T-helper 1 cell treated with Interleukin-12 subunit alpha and Interleukin-12 subunit beta and Interleukin-4 antibody, amounts not matched to agents 30 μg/mL and 1 μg/mL, for 36 hours (primary cell): ENCODE data around the gene FECH.

Source experiments
- H3K27ac Mint-ChIP-seq: one replicate; pipeline ENCODE4 v1.8.0; 2021; ENCODE audit warnings: mild to moderate bottlenecking, mixed read lengths
- H3K27me3 Mint-ChIP-seq: one replicate; pipeline ENCODE4 v1.8.0; 2021; ENCODE audit warnings: low read depth, mixed read lengths
- H3K36me3 Mint-ChIP-seq: one replicate; pipeline ENCODE4 v1.8.0; 2021; ENCODE audit warnings: low read depth, mixed read lengths
- H3K4me1 Mint-ChIP-seq: one replicate; pipeline ENCODE4 v1.8.0; 2021; ENCODE audit warnings: low read depth, mixed read lengths
- H3K4me3 Mint-ChIP-seq: one replicate; pipeline ENCODE4 v1.8.0; 2021; ENCODE audit warnings: mild to moderate bottlenecking, moderate library complexity, mixed read lengths
- H3K9me3 Mint-ChIP-seq: one replicate; pipeline ENCODE4 v1.8.0; 2021; ENCODE audit warnings: mixed read lengths

FECH gene, protein sequence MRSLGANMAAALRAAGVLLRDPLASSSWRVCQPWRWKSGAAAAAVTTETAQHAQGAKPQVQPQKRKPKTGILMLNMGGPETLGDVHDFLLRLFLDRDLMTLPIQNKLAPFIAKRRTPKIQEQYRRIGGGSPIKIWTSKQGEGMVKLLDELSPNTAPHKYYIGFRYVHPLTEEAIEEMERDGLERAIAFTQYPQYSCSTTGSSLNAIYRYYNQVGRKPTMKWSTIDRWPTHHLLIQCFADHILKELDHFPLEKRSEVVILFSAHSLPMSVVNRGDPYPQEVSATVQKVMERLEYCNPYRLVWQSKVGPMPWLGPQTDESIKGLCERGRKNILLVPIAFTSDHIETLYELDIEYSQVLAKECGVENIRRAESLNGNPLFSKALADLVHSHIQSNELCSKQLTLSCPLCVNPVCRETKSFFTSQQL

DNA sequence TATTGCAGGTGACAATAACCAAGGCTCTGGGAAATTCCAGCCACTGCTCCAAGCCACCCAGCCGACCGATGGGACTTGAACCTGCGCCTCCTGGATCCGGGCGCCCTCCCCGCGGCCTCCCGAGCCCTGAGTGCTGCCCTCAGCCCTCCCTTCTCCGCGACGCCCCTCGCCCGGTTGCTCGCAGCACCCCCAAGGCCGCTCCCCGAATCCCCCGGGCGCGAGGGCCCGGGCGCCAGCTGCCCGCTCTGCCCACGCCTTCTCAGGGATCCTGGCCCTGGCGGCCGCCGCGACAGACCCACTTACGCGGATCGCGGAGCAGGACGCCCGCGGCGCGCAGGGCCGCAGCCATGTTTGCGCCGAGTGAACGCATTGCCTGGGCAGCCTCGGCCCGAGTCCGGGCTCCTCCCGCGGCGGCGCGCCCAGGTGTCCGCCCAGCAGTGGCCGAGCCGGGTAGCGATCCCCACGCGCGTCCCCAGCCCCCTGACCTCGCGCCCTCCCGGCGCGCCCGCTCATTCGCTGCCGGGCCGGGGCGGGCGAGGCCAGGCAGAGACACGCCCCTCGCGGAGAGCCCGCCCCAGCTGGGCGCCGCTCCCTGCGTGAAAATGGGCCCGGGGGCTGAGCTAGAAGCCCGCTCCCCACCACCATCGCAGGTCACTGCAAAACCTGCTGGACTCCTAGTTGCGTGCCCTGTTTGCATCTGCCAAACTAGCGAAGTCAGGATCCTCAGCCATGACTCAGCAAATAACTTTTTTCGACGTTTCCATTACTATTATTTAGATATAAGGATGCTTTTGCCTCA is at the start of gene FECH:
FECH (minus strand) TSS at position 452 of the 799 bp plus-strand sequence; CDS start at position 370, 82 bp downstream.
- Mint-ChIP-seq H3K9me3 (no peaks in the 10 kb centered on the region), H3K27me3 (no peaks in the 10 kb centered on the region), H3K4me3 (peak within 1 kb of the TSS; percentile 86), H3K27ac (peak within 1 kb of the TSS; percentile 79), H3K4me1 (peaks cover 14% of the 10 kb centered on the region), H3K36me3 (peaks cover 6% of the 10 kb centered on the region)

DNA sequence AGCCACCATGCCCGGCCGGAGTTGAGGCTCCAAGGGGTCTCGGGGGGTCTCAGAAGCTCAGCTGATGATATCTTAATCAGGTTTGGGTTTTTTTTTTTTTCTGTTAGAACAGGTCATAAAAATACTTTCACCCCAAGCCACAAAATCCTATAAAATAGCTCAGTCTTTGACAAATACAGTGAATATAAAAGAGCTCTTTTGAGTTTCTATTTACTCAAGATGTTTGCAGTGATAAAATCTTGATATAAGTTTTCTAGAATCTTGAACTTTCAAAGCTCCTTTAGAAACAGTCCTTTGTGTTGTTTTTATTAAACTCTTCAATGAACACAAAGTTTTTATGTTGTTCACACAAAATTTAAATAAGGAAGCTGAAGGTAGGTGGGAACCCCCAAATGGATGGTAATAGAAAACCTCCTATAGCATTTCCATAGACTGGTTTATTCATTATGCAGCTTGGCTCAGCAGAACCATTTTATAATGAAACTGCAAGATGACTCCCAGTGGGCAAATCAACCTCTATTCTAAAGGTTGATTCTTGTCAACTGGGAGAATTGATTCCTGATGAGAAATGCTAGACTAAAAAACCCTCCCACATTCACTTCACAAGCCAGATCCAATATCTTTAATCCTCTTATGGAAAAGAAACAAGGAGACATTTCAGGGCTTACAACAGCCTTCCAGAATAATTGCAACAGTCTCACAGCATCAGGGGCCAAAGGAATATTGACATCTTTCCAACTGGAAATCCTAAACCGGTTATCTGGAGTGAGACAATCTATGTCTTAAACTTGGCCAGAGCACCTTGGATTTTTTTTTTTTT is 48.7 kb upstream of the FECH start:
- Mint-ChIP-seq H3K4me3 (no peak overlapping the region), H3K36me3 (peaks cover 4% of the 10 kb centered on the region), H3K4me1 (peaks cover 10% of the 10 kb centered on the region), H3K9me3 (no peaks in the 10 kb centered on the region), H3K27ac (no peak overlapping the region), H3K27me3 (no peaks in the 10 kb centered on the region)

DNA sequence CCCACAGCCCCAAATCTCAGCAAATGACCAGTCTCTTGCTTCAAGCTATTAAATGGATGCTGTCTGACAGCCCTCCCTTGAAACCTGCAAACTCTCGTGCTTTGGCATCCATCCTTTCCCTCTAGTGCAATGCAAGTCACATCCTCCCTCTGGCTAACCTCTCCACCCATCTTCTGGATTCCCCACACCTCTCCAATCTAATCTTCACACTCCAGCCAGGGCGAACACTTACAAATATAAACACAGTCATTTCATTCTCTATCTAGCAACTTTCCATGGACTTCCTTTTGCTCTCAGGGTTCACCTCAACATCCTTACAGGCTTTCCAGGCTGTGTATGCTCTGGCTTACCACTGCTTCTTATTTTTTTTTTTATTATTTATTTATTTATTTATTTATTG is 45.2 kb upstream of the FECH start:
- H3K4me1 Mint-ChIP-seq, result peaks cover 14% of the 10 kb centered on the region
- H3K27ac Mint-ChIP-seq, result peak overlapping the region; percentile 4
- peak overlapping the region; percentile 71 for H3K4me3 Mint-ChIP-seq
- peaks cover 4% of the 10 kb centered on the region for H3K36me3 Mint-ChIP-seq
- H3K9me3 Mint-ChIP-seq, result no peaks in the 10 kb centered on the region
- no peaks in the 10 kb centered on the region for H3K27me3 Mint-ChIP-seq

DNA sequence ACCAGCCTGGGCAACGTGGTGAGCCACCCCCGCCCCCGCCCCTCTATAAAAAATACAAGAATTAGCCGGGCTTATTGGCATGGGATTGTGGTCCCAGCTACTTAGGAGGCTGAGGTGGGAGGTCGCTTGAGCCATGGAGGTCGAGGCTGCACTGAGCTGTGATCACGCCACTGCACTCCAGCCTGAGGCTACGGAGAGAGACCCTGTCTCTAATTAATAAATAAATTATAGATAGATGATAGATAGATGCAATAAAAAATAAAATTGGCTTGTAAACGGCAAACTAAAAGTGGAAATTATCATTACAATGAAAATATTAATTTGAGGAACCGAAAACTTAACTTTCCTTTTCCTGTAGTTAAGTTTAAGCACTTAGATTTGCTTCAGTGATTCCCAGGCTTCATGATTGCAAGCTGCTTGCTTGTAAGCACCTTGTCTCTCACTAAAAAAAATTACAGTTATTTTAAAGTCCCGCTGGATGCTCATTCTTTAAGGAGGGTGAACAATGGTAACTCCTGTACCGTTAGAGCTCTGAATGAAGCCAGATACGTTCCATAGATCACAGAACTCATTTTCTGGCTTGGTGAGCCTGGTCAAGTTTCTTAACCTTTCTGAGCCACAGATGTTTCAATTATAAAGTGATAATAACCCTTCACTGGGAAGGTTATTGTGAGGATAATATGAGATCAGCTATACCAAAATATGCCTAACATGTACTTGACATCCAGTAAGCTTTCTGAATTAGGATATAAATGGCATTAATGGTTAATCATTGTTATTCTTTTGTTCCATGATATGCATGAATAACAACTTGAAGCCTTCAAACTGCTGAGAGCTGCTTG is 44.5 kb upstream of the FECH start:
- Mint-ChIP-seq H3K36me3 (peaks cover 4% of the 10 kb centered on the region), H3K4me3 (peak overlapping the region; percentile 97), H3K27me3 (no peaks in the 10 kb centered on the region), H3K9me3 (no peaks in the 10 kb centered on the region), H3K27ac (no peak overlapping the region), H3K4me1 (peaks cover 14% of the 10 kb centered on the region)

DNA sequence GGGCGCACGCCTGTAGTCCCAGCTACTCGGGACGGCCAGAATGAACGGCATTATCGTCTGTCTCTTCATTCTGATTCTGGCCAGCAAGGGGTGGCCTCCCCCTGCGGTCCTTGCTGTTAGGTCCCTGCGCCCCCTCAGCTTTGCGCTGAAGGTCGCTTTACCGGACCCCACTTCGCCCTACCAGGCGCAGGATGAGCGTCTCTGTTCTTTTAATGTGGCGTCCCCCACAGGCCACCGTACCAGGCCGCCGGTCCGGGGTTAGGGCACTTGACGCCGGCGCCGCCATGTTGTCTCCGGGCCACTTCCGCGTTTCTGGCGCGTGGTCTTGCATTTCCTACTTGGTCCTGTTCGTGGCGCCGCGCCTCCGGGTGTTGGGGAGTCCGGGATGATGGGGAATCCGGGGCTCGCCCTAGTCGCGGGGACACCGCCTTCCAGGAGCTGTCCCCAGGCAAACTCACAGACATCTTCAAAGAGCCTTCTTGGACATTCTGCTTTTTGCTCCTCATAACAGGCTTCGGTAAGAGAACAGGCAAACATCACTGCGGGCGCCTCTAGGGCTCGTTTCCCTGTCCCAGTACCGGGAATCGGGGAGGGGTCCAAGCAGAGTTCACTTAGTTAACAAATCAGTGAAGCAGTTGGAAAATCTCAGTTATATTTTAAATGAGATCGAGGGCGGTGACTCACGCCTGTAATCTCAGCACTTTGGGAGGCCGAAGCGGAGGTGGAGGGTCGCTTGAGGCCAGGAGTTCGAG is 43.7 kb upstream of the FECH start:
- Mint-ChIP-seq H3K9me3 (no peaks in the 10 kb centered on the region), H3K4me1 (peaks cover 14% of the 10 kb centered on the region), H3K27me3 (no peaks in the 10 kb centered on the region), H3K36me3 (peaks cover 4% of the 10 kb centered on the region), H3K4me3 (peak overlapping the region; percentile 97), H3K27ac (peak overlapping the region; percentile 97)

DNA sequence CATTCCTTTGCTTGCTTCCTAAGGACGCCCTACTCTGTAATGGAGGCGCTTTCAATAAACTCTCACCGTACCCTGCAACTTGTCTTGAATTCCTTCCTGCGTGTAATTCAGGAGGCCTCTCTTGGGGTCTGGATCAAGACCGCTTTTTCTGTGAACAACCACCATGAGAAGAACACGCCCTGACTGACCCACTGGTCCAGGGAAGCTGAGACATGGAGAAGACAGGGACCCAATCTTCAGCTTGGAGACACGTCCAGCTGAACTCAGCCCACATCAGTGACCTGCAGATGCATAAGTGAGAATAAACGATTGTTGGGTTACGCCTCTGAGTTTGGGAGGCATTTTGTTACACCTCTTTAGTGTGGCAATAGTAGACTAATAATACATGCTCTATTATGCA is 42.9 kb upstream of the FECH start:
- Mint-ChIP-seq H3K36me3 (peaks cover 4% of the 10 kb centered on the region), H3K4me3 (peak overlapping the region; percentile 97), H3K4me1 (peaks cover 14% of the 10 kb centered on the region), H3K27me3 (no peaks in the 10 kb centered on the region), H3K27ac (peak overlapping the region; percentile 97), H3K9me3 (no peaks in the 10 kb centered on the region)

DNA sequence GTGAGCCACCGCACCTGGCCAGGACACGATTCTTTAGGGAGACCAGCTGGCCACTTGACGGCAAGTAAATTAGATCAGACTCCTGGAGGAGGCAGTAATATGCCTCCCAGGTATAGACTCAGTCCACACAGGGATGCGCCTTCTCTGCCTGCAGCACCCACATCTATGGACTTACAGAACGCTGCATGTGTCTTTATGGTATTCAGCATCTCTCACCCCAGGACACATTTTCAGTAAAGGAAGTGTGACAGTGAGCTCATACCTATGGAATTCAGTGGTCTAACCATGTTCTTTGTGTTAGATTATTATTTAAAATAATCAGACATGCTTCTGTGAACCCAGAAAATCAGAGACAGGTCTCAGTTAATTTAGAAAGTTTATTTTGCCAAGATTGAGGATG is 41.0 kb upstream of the FECH start:
- H3K9me3 Mint-ChIP-seq, result no peaks in the 10 kb centered on the region
- no peak overlapping the region for H3K4me3 Mint-ChIP-seq
- H3K36me3 Mint-ChIP-seq, result peaks cover 4% of the 10 kb centered on the region
- peaks cover 15% of the 10 kb centered on the region for H3K4me1 Mint-ChIP-seq
- no peaks in the 10 kb centered on the region for H3K27me3 Mint-ChIP-seq
- H3K27ac Mint-ChIP-seq, result no peak overlapping the region

DNA sequence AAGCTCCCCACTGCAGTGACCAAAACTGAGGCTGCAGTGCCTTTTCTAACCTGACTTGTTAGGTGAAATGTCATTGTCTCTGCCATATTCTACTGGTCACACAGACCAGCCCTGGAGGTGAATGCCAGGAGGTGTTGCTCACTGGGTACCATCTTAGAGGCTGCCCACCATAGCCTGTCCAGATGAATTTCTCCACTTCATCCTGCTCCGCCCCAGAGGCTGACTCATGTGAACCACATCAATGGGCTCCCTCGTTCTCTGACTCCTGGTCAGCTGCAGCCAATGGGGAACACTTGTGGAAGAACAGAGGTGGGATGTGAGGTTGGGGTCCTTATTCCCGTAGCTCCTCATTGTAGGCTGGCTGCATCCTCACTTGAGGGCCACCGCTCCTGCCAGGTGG is 38.5 kb upstream of the FECH start:
- Mint-ChIP-seq H3K4me3 (no peak overlapping the region), H3K4me1 (peaks cover 11% of the 10 kb centered on the region), H3K36me3 (peaks cover 2% of the 10 kb centered on the region), H3K27ac (no peak overlapping the region), H3K27me3 (no peaks in the 10 kb centered on the region), H3K9me3 (no peaks in the 10 kb centered on the region)

DNA sequence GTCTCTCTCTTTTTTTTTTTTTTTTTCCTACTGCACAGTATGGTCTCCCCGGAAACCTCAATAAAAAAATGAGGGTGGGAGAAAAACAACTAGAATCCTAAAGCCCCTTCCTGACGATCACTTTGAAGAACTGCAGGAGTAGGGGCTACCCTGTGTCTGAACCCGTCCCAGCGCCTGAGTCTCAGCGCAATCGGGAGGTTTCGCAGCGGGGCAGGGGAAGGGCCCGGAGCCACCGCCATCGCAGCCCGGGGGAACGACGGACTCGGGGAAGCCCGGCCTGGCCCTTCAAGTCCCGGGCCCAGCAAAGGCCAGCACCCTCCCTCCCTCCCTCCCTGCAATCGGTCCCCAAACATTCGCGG is 34.7 kb upstream of the FECH start:
- no peaks in the 10 kb centered on the region for H3K27me3 Mint-ChIP-seq
- H3K4me3 Mint-ChIP-seq, result peak overlapping the region; percentile 98
- peak overlapping the region; percentile 99 for H3K27ac Mint-ChIP-seq
- peaks cover 8% of the 10 kb centered on the region for H3K36me3 Mint-ChIP-seq
- H3K9me3 Mint-ChIP-seq, result no peaks in the 10 kb centered on the region
- peaks cover 22% of the 10 kb centered on the region for H3K4me1 Mint-ChIP-seq

DNA sequence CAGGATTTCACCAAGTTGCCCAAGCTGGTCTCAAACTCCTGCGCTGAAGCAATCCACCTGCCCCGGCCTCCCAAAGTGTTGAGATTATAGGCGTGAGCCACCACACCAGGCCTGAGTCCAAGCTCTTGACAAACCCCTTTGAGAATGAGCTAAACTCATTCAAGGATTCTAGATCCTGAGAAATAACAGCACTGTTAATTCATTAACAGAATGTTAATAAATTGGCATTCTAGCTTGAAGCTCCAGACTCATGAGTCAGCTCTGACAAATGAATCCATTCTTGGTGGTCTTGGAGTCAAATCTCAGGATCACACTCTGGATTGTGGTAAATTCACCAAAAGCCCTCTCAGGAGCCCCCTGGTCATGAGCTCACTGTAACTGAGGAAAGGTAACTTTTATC is 33.4 kb upstream of the FECH start:
- Mint-ChIP-seq H3K4me3 (no peak overlapping the region), H3K36me3 (peaks cover 14% of the 10 kb centered on the region), H3K27ac (no peak overlapping the region), H3K9me3 (no peaks in the 10 kb centered on the region), H3K4me1 (peaks cover 25% of the 10 kb centered on the region), H3K27me3 (no peaks in the 10 kb centered on the region)

DNA sequence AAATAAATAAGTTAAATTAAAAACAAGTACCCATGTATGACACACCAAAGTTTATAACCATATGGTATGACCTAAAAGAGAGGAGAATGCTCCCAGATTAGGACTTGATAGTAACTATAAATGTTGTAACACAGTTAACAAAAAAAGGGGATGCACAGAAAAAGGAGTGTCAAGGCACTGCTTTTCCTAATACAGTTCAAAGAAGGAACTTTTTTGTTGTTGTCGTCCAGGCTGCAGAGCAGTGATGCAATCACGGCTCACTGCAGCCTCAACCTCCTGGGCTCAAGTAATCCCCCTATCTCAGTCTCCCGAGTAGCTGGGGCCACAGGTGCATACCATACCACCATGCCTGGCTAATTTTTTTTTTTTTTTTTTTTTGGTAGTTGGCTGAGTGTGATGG is 32.4 kb upstream of the FECH start:
- Mint-ChIP-seq H3K27me3 (no peaks in the 10 kb centered on the region), H3K9me3 (no peaks in the 10 kb centered on the region), H3K27ac (no peak overlapping the region), H3K4me1 (peaks cover 25% of the 10 kb centered on the region), H3K4me3 (no peak overlapping the region), H3K36me3 (peaks cover 16% of the 10 kb centered on the region)

DNA sequence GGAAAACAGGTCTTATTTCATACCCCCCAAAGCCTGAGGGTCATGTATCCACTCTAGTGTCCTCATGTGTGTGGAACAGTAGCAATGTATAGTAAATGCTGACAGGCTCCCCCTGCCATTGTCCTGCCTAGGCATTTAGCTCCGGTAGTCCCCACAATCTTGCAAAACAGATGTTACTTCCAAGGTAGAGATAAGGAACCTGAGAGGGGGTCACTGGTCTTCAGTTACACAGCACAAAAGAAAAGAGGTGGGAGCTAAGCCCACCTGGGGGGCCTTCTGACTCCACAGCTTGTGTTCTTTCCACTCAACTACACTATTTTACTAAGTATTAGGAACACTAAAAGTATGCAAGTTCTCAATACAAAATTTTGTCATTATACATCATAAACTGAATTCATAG is 17.4 kb upstream of the FECH start:
- Mint-ChIP-seq H3K27ac (no peak overlapping the region), H3K4me1 (no peaks in the 10 kb centered on the region), H3K4me3 (no peak overlapping the region), H3K27me3 (no peaks in the 10 kb centered on the region), H3K9me3 (no peaks in the 10 kb centered on the region), H3K36me3 (peaks cover 55% of the 10 kb centered on the region)

DNA sequence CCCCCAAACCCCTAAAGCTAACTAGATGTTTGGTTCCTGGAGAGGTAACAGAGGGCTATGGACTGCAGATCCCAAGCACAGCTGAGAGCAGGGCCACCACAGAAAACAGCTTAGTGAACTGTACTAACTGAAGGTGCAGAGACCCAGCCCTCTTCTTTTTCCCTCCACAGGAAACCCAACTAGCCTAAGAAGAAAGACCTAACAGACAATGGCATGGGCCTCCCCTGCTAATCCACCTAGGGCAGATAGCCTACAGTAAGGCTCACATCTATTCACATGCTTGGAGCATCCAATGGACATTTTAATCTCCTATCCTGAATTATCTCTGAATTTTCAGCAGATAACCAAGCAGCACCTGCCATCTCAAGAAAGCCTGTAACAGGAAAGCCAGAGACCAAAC is 8.8 kb upstream of the FECH start:
- Mint-ChIP-seq H3K27me3 (no peaks in the 10 kb centered on the region), H3K4me1 (no peaks in the 10 kb centered on the region), H3K36me3 (peaks cover 21% of the 10 kb centered on the region), H3K27ac (no peak overlapping the region), H3K4me3 (no peak overlapping the region), H3K9me3 (no peaks in the 10 kb centered on the region)
